Right hindlimb (tissue), 1 donor: ENCODE results near the gene SCRG1.

ENCODE experiments used
- DNase-seq: peaks from one replicate; pipeline ENCODE4 v3.0.0-alpha.2; 2018

The SCRG1 gene

GRCh38 chr4:173398779-173399415 is at the start of gene SCRG1:
SCRG1 (minus strand) TSS chr4:173399116; CDS start chr4:173391414, 7,702 bp downstream.
- peak; percentile 86 for DNase-seq

DNA sequence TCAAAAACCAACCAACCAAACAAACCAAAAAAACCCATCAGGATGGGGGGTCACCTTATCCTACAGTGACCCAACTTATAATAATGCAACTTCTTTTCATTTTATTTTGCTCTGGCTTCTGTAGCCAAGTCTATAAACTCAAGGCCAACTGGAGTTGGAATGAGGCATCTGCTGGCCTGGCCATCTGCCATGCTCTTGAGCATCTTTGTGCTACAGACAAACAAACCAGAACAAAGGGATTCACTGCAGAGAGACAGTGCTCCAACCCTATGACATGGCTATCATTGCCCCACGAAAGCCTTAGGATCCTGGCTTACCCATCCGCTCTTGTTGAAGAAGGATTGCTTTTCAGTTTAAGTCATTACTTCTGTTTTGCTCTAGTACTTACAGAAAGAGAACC is 49.2 kb upstream of the SCRG1 start:
- DNase-seq, result peak; percentile 64

DNA sequence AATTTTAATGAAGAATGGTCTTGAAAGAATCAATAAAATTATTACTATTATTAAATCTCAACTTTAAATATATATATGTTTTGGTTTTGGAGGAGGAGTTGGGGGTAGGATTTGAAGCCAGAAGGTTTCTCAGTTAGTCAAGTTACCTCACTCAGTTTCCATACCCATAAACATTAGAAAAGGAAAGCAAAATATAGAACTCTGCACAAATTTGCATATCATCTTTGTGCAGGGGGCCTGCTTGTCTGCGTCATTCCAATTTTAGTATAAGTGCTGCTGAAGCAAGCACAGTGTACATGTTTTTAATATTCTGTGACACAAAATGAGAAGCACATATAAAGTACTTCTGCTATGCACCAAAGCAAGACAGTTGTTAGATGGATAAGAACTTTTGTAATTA is 47.5 kb upstream of the SCRG1 start:
- DNase-seq, result no peak

GRCh38 chr4:173443121-173443520 is 44.2 kb upstream of the SCRG1 start:
- DNase-seq, result no peak

GRCh38 chr4:173442223-173442932 is 43.5 kb upstream of the SCRG1 start:
- peak; percentile 29 for DNase-seq

- DNase-seq, result no peak
These were observed 42.0 kb upstream of the SCRG1 start for GRCh38 chr4:173440888-173441287.

- no peak for DNase-seq
These were observed 37.9 kb upstream of the SCRG1 start for GRCh38 chr4:173436771-173437265.

DNA sequence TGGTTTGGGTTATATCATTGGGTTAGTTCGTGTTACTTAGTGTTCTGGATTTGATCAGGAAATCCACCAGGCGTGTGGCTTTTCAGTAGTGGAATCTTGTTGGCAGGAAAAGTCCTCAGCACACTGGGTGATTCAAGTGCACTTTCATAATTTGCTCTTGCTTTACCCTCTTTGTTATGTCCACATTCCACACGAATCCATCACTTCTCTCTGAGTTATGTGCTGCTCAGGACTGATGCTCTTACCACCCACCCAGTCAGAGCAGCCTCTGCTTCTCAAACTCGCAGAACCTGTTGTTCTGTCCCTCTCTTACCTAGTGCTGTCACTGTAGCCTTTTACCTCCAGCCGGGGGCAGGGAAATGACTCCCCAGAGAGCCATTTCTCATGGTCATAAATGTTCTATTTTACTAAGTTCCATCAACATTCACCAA is 37.2 kb upstream of the SCRG1 start:
- no peak for DNase-seq

- DNase-seq, result no peak
These were observed 35.3 kb upstream of the SCRG1 start for GRCh38 chr4:173434231-173434630.

- DNase-seq, result no peak
These were observed 34.5 kb upstream of the SCRG1 start for GRCh38 chr4:173433447-173433846.

- DNase-seq, result no peak
These were observed 33.5 kb upstream of the SCRG1 start for GRCh38 chr4:173432430-173432829.

DNA sequence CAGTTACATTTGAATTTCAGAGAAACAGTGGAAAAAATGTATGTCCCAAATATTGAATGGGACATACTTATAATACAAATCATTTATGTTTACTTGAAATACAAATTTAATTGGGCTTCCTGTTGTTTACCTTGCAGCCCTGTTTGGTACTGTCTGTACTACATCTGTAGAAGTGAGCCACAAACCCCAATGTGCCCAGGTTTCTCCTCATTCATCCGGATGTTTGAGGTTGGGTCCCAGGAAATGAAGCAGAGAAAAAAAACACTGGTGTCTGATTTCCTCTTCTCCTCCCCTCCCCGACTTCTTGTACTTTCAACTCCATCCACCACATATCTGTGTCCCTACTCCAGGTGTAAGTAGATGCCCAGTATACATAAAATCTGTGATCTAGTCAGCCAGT is 27.1 kb upstream of the SCRG1 start:
- DNase-seq, result no peak

- DNase-seq, result no peak
These were observed 26.2 kb upstream of the SCRG1 start for GRCh38 chr4:173424899-173425805.

DNA sequence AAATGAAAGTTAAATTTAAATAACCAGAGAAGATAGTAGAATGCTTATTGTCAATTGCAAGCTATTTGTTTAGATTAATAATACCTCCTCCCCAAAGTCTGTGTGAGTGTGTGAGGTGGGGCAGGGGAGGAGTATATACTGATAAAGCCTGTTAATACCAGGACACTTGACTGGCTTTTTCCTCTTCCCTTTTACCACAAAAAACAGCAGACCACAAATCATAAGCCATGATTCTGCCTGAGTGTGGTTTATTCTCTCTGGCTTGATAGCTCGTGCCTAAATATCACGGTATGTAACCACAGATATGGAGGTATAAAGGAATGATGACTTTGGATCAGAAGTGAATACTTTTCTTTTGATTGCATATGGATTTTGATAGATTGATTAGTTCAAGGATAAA is 21.9 kb upstream of the SCRG1 start:
- no peak for DNase-seq

DNA sequence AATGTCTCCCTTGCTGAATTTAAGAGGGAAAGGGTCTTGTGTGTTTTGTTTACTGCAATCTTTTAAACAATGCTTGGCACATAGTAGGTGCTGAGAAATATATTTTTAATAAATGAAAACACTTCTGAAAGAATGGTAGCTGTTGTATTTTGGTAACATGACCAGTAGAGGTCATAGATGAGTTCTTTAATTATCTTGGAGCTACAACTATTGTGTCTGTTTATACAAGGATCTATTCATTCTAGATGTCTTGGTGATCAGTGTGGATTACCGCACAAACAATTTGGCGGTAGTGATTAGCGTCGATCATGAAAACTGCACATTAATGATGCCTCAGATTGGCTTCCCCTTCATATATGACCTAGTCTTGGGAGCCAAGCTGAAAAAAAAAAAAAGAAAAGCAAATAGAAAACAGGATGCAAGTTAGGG is 21.4 kb upstream of the SCRG1 start:
- no peak for DNase-seq

- DNase-seq, result no peak
These were observed 19.7 kb upstream of the SCRG1 start for GRCh38 chr4:173418639-173419038.

DNA sequence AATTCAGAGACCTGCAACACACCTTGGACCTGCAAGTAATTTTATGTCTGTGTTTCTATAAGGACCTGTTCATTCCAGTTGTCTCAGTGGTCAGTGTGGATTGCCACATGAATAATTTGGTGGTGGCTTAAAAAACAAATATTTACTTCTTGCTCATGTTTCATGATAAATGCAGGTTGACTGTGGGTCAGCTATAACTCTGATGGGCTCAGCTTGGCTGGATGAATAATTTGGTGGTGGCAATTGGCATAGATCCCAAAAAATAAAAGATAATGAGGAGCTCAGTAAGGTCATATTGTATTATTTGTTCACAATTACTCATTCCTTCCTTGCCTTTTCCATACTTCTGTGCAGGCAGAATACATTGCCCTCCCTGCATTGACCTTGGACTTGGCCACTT is 18.9 kb upstream of the SCRG1 start:
- DNase-seq, result no peak

DNA sequence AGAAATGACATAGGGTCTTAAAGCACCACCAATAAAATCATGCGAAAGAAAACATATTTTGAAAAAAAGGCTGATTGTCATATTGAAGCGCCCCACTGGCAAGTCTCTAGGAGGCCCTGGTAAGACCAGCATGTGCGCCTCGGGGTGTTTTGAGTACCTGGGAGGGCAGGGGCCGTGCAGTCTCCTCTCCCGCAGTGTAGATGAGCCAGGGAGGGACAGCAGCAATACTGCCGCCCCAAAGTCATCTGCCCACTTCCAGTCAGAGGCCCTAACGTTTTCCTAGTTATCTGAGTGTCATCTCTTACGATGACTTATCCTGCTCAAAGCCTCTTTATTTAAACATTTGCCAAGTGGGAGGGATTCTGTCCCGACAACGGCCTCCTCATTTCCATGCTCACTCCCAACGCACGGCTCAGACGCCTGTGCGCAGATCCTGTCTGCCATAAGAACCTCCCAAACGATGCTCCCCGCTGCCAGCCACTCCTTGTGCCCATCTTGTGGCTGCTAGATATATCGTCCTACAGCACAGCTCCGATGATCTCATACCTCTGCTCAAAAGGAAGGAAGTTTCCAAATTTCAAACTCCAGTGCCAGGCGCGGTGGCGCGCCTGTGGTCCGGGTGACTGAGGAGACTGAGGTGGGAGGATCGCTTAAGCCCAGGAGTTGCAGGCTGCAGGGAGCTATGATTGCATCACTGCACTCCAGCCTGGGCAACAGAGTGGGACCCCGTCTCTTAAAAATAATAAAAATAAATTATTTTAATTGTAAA is 17.2 kb upstream of the SCRG1 start:
- peak; percentile 28 for DNase-seq

DNA sequence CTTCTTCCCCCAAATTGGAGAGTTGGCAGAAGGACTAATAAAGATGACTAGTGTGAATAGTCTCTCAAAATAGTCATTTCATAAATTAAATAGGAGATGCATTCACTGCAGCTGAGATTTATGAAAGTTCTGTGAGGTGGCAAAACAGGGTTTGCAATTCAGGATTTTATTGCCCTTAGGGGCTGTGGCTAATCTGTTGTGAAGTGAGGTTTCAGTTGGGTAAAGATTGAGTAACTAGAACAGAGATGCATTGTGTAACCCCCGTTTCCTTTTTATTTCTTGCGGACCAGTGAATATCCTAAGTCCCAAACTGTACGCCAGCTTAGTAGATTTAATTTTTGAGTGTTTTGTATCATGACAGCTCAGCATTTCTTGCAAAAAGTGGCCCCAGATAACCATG is 16.2 kb upstream of the SCRG1 start:
- no peak for DNase-seq

DNA sequence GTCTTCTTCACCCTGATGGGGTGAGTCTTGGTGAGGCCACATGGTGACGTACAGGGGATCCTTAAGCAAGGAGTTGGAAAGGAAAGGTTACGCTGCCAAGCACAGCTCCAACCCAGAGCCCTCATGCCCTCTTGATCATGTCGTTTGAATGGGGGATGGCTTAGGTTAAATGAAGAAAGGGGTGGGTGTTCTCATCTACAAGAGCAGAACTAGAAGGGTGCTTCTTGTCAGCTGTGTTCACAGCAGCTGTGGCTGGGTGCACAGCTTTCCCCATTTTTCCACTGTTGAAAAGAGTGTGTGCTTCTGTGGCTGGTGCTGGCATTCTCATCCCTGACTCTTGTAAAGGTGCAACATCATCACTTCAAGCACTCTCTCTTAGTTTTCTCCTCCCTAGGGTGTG is 15.5 kb upstream of the SCRG1 start:
- no peak for DNase-seq

- DNase-seq, result no peak
These were observed 14.1 kb upstream of the SCRG1 start for GRCh38 chr4:173413036-173413435.

- DNase-seq, result no peak
These were observed 12.3 kb upstream of the SCRG1 start for GRCh38 chr4:173411106-173411693.
